Stimulated activated naive CD8-positive, alpha-beta T cell treated with anti-CD3 and anti-CD28 coated beads, Interleukin-15, Interleukin-2, amounts not matched to agents 100 U/mL and 50 U/mL, for 24 hours (primary cell): Measurements from ENCODE around the gene H19.

ENCODE experiments used
- ATAC-seq: fragments of 150-1000 bp; cut with Tn5 transposase; one replicate; pipeline ENCODE4 v1.10.0; 2021
- DNase-seq: peaks from one replicate; pipeline ENCODE4 v3.0.0; 2021

H19 gene

GRCh38 chr11:1982873-1983600 lies 14.6 kb downstream of the H19 start:
- ATAC-seq (no peak), DNase-seq (no peak)

DNA sequence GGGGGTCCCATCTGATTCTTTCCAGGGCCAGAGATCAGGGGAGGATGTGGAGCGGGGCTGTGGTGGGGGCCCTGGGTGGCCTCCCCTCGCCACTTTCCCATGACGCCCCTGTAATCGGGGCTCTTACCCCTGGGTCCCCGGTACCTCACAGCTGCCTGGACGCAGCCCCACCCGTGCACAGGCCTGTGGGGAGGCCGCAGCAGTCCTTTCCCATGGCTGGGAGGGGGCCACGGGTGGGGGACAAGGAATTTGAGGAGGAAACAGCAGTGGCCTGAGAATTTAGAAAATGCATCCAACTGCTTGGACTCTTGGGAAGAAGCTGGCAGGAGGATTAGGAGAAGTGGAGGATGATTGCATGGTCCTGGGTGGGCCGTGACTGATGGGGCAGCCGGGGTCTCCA lies 18.0 kb downstream of the H19 start:
- no peak for ATAC-seq
- no peak for DNase-seq

- DNase-seq: no peak
- ATAC-seq: no peak
Measured at GRCh38 chr11:1978720-1979473, 18.7 kb downstream of the H19 start.

GRCh38 chr11:1975185-1975584 lies 22.5 kb downstream of the H19 start:
- DNase-seq (no peak), ATAC-seq (no peak)

- DNase-seq: no peak
- no peak for ATAC-seq
Measured at GRCh38 chr11:1970956-1971355, 26.7 kb downstream of the H19 start.

DNA sequence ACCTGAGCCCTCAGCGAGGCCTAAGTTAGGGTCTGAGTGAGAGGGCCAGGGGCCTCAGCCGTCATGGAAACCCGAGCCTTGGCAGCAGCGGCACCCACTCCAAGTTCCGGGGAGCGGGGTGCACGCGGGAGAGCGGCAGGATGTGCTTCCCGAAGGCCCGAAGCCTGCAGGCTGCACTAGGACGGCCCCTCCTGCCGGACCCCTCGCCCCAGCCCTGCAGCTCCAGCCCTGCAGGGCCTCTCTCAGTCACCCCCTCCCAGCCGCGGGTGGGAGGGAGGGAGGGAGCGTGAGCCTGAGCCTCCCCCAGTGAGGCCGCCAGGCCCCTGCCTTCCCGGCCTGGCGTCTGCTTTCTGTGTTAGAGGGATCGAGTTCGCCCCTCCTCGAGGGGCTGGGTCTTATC lies 27.9 kb downstream of the H19 start:
- no peak for ATAC-seq
- DNase-seq: no peak

- ATAC-seq (no peak), DNase-seq (no peak)
Measured at GRCh38 chr11:1969035-1969434, 28.6 kb downstream of the H19 start.

- ATAC-seq (no peak), DNase-seq (no peak)
Measured at GRCh38 chr11:1968454-1969002, 29.1 kb downstream of the H19 start.

DNA sequence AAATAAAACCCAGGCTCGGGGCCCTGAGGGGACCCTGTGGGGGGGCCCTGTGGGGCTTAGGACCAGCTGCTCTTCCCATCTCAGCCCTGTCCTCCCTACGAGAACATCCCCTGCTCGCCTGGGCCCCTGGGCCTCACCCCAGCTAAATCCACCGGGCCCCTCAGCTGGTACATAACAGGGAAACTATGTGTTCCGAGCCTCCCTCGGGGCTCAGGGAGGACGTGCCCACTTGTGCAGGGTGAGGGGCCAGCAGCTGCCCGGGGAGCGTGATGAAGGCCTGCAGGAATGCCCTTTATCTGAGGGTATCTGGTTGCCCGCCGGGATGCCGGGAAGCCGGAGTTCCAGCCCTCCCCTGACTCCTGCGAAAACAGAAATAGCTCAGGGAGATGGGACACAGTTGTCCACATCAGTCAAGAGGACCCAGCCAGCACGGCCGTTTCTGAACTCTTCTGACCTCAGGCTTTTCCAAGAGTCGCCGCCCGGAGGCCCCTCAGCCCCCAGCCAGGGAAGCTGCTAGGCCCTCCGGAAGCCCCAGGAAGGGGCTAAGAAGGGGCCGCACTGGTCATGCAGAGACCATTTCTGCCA lies 29.9 kb downstream of the H19 start:
- DNase-seq: no peak
- no peak for ATAC-seq

DNA sequence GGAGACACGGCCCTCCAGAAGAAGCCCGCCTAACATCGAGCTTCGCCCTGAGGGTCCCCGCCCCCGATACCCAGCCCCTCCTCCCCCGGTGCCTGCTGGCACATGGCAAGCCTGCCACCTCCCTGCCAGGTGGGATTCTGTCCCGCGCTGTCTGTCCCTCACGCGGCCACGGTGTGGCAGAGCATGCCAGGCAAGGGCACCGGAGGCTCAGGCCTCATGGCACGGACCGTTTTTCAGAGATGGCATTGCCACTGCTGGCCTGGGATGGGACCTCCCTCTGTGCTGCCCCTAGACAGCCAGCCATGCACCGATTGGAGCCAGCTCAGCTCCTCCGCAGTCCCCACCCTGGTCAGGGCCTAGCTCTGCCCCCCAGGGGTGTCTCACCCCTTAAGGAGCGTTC lies 31.1 kb downstream of the H19 start:
- ATAC-seq: no peak
- DNase-seq: no peak

GRCh38 chr11:1964955-1965354 lies 32.7 kb downstream of the H19 start:
- DNase-seq (no peak), ATAC-seq (no peak)

DNA sequence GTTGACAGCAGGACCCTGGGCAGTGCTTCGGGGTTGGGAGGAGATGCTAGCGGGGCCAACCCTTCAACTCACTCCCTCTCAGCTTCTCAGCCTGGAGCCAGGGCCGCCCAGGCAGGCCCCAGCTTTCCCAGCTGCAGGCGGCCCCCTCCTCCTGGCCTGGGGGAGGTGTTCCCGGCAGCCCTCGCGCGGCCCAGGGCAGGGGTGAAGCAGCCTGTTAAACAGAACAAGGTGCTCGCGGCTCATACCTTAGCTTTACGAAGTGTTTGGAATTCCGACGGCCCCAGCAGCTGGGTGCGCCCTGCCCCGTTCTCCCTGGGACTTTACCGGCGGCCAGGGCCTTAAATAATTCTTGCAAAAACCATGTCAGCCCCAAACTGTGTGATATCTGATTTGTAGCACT lies 33.3 kb downstream of the H19 start:
- DNase-seq (no peak), ATAC-seq (no peak)

GRCh38 chr11:1963864-1964263 lies 33.8 kb downstream of the H19 start:
- ATAC-seq (no peak), DNase-seq (no peak)

DNA sequence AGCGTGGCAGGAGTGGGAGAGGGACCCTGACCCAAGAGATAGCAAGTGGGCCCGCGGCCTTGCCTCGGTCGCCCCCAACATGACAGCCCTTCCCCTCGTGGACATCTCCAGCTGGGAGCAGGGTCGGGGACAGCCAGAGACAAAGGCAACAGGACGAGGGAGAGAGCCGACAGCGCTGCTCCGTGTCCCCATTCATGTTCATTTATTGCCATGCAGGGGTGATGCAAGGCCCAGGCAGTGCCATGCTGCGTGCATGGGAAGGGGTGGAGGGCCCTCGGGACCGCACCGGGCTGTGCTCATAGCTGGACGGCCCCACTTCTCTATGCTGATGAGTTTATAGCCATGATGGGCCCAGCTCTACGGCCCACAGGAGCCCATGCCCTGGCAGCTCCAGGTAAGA lies 37.9 kb downstream of the H19 start:
- ATAC-seq (no peak), DNase-seq (no peak)

DNA sequence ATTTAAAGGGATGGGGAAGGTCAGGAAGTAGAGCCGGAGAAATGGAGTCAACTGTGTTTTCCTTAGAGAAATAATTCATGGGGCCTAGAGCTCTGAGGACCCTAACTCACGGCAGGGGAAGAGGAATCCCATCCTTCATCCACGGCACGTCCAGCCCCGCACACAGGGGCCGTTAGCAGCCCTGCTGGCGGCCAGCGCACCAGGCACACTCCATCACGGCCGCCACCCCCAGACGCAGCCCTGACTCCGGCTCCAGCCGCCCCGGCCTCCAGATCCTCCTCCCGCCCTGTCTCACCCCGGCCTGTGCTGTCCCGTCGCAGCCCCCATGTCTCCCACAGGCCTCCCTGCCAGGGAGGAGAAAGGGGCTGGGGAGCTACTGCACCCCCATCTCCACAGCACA lies 39.3 kb downstream of the H19 start:
- no peak for ATAC-seq
- no peak for DNase-seq

- ATAC-seq (no peak), DNase-seq (no peak)
Measured at GRCh38 chr11:1953489-1954266, 44.0 kb downstream of the H19 start.

DNA sequence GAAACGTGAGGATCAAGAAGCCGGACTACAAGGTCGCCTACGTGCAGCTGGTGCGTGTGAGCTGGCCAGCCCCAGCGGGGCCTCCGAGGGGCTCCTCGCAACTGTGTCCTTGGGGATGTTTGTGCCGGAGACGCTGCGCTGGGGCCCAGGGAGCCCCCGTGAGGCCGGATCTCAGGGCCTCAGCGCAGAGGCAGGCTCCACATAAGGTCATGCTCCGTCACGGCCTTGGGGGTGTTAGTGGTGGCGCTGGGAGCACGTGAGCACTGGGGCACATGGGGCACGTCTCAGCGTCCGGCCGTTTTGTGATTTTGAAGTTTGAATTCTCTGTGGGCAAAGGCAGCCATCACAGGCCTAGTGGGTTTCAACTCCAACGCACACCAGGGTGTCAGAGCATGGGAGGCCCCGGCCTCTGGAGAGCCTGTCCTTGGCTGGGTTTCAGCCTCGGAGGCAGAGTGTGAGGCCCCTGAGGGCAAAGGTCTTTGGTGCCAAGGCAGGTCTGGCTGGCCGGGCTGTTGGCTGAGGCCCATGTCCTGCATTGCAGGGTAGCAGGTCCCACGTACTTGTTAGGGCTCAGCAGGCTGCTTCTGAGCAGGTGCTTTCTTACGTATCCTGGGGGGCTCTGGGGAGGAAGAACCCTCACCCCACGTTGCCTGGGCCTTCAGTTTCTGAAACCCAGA lies 44.7 kb downstream of the H19 start:
- ATAC-seq: no peak
- no peak for DNase-seq

- DNase-seq (no peak), ATAC-seq (no peak)
Measured at GRCh38 chr11:1949922-1950321, 47.7 kb downstream of the H19 start.

- ATAC-seq (no peak), DNase-seq (no peak)
Measured at GRCh38 chr11:1949302-1949701, 48.3 kb downstream of the H19 start.

DNA sequence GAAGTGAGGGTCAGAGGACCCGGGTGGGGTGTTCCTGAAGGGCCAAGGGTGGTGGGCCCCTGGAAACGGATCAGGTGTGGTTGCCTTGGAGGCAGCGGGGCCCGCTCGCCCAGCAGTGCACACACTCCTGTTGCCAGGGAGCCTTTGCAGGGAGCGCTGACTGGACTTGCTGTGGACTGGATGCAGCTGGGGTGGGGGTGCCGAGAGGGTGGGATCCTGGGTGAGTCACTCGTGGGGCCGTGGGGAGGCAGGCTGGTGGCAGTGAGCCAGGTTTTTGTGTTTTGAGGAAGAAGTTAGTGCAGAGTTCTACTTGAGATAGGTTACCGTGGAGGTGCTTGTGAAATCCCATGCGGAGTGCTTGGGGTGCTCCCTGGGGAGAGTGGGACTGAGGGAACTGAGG lies 49.3 kb downstream of the H19 start:
- ATAC-seq (no peak), DNase-seq (no peak)

GRCh38 chr11:1947592-1948237 lies 49.9 kb downstream of the H19 start:
- no peak for DNase-seq
- ATAC-seq: no peak
